HCT116 (cell line): ENCODE results near the gene HSPG2. TPM values are rescaled to one million over a fixed set of nuclear protein-coding genes. Genes with fewer than 3 reads are reported as not detected.

Experiments
- ATAC-seq: fragments of 200-7000 bp; cut with Tn5 transposase; 2 replicates; pipeline ENCODE4 v1.9.1; 2020; ENCODE audit warnings: mild to moderate bottlenecking, moderate library complexity
- BruUV-seq: library from RNA; stranded (reverse); fragments of 400-500 nt; replicated peaks from 2 replicates; lab custom pipeline; 2021; lab: Mats Ljungman, UMichigan
- CTCF ChIA-PET: fragments of 300-600 bp; sonication (Branson Sonifier 250); formaldehyde crosslinking; loops from one replicate; lab custom pipeline; 2021; ENCODE audit warnings: antibody characterized with exemption; lab: Charles Lee
- POLR2A ChIA-PET: fragments of 300-600, 350-600 bp; sonication (Branson Sonifier 250); formaldehyde crosslinking; loops from one replicate; lab custom pipeline; 2021; ENCODE audit warnings: antibody characterized with exemption; lab: Charles Lee
- RAD21 ChIA-PET, 2 experiments: fragments of 300-600 bp; sonication (Branson Sonifier 250); formaldehyde crosslinking; loops; one replicate each; lab custom pipeline; 2023; ENCODE audit warnings: low total read pairs in 2 of 2; ENCODE audit not compliant: uncharacterized antibody in 2 of 2, unreplicated experiment in 2 of 2, low non-redundant PET in 1 of 2; lab: Charles Lee
- DNase-seq: peaks from one replicate; pipeline ENCODE4 v3.0.0-alpha.2; 2010; ENCODE audit warnings: low read depth, low spot score
- H2AFZ ChIP-seq: fragments of 200-600 bp; shearing (Covaris generic), sonication (generic); 2 replicates; pipeline ENCODE4 v1.6.1; 2017; ENCODE audit warnings: low read depth, mixed run types, mixed read lengths, antibody characterized with exemption, low read length; ENCODE audit not compliant: poor library complexity, severe bottlenecking
- H3K27ac ChIP-seq: 2 replicates; pipeline ENCODE4 v1.5.1; 2012; ENCODE audit warnings: low read depth, low read length
- H3K27me3 ChIP-seq: fragments of 200-600 bp; sonication (generic); 2 replicates; pipeline ENCODE4 v1.6.1; 2016; ENCODE audit warnings: mixed run types, low read length, mixed read lengths; ENCODE audit not compliant: insufficient read depth
- H3K36me3 ChIP-seq, 2 experiments: fragments of 200-500 bp in 1 of 2; fragments of 200-600 bp in 1 of 2; sonication (Bioruptor generic) in 1 of 2; sonication (generic) in 1 of 2; 2 replicates each; pipeline versions ENCODE4 v1.5.1 to v1.6.1; 2014 to 2016; ENCODE audit warnings: low read length in 2 of 2, inconsistent platforms in 1 of 2, mixed read lengths in 1 of 2, mixed run types in 1 of 2; ENCODE audit not compliant: insufficient read depth in 2 of 2, control insufficient read depth in 1 of 2
- H3K4me1 ChIP-seq, 2 experiments: fragments of 200-600 bp in 1 of 2; sonication (generic) in 1 of 2; 2 replicates each; pipeline versions ENCODE4 v1.5.1 to v1.6.1; 2012 to 2017; ENCODE audit warnings: low read length in 2 of 2, inconsistent platforms in 1 of 2, mild to moderate bottlenecking in 1 of 2, mixed read lengths in 1 of 2, mixed run types in 1 of 2, moderate library complexity in 1 of 2; ENCODE audit not compliant: insufficient read depth in 2 of 2, control insufficient read depth in 1 of 2
- H3K4me2 ChIP-seq: fragments of 200-600 bp; sonication (generic); 2 replicates; pipeline ENCODE4 v1.6.1; 2017; ENCODE audit warnings: mixed run types, low read length, mixed read lengths
- H3K4me3 ChIP-seq, 2 experiments: fragments of 200-600 bp in 1 of 2; sonication (generic) in 1 of 2; replicated peaks in 1 of 2; 2 replicates each; pipeline ENCODE4 v1.5.1; 2011 to 2016; ENCODE audit warnings: low read length in 2 of 2, control low read depth in 1 of 2, low read depth in 1 of 2, mild to moderate bottlenecking in 1 of 2, mixed read lengths in 1 of 2, mixed run types in 1 of 2
- H3K79me2 ChIP-seq: fragments of 200-600 bp; sonication (generic); 2 replicates; pipeline ENCODE4 v1.6.1; 2017; ENCODE audit warnings: mild to moderate bottlenecking, mixed run types, low read length, moderate library complexity, mixed read lengths; ENCODE audit not compliant: insufficient read depth
- H3K9ac ChIP-seq: fragments of 200-600 bp; sonication (generic); 2 replicates; pipeline ENCODE4 v1.6.1; 2016; ENCODE audit warnings: low read length, mixed read lengths
- H3K9me2 ChIP-seq: fragments of 200-600 bp; sonication (generic), shearing (Covaris generic); 2 replicates; pipeline ENCODE4 v1.6.1; 2017; ENCODE audit warnings: mixed run types, mild to moderate bottlenecking, moderate library complexity; ENCODE audit not compliant: insufficient read depth
- H3K9me3 ChIP-seq, 2 experiments: fragments of 200-500 bp in 1 of 2; fragments of 200-600 bp in 1 of 2; sonication (Bioruptor generic) in 1 of 2; sonication (generic) in 1 of 2; 2 replicates each; pipeline ENCODE4 v1.6.1; 2014 to 2017; ENCODE audit warnings: low read length in 2 of 2, mixed read lengths in 2 of 2, inconsistent platforms in 1 of 2, low read depth in 1 of 2, mild to moderate bottlenecking in 1 of 2, mixed run types in 1 of 2, moderate library complexity in 1 of 2; ENCODE audit not compliant: control insufficient read depth in 1 of 2, insufficient read depth in 1 of 2
- H4K20me1 ChIP-seq: fragments of 200-600 bp; sonication (generic), shearing (Covaris generic); 2 replicates; pipeline ENCODE4 v1.6.1; 2017; ENCODE audit warnings: mixed run types, mild to moderate bottlenecking, moderate library complexity; ENCODE audit not compliant: insufficient read depth
- ATF3 ChIP-seq: IDR thresholded peaks from 2 replicates; pipeline ENCODE4 v1.6.1; 2012
- CEBPB ChIP-seq: IDR thresholded peaks from 2 replicates; pipeline ENCODE4 v1.6.1; 2012; ENCODE audit warnings: low read depth
- ELF1 ChIP-seq: IDR thresholded peaks from 2 replicates; pipeline ENCODE4 v1.6.1; 2012; ENCODE audit warnings: low read depth, borderline replicate concordance
- EZH2 ChIP-seq: fragments of 200-600 bp; sonication (generic); IDR thresholded peaks from 2 replicates; pipeline ENCODE4 v1.6.1; 2017; ENCODE audit warnings: antibody characterized with exemption, mixed run types
- EZH2phosphoT487 ChIP-seq: fragments of 200-600 bp; IDR thresholded peaks from 2 replicates; pipeline ENCODE4 v1.6.1; 2018; ENCODE audit warnings: antibody characterized with exemption, borderline replicate concordance
- MAX ChIP-seq: IDR thresholded peaks from 2 replicates; pipeline ENCODE4 v1.6.1; 2012
- POLR2A ChIP-seq: IDR thresholded peaks from 2 replicates; pipeline ENCODE4 v1.7.0; 2011; ENCODE audit warnings: borderline replicate concordance; ENCODE audit not compliant: insufficient read depth, insufficient read length; ENCODE audit errors: extremely low read depth
- POLR2AphosphoS5 ChIP-seq: IDR thresholded peaks from 2 replicates; pipeline ENCODE4 v1.6.1; 2011; ENCODE audit warnings: mild to moderate bottlenecking, low read depth, low read length, moderate library complexity
- RAD21 ChIP-seq: IDR thresholded peaks from 2 replicates; pipeline ENCODE4 v1.6.1; 2012; ENCODE audit warnings: low read depth, mild to moderate bottlenecking
- REST ChIP-seq: IDR thresholded peaks from 2 replicates; pipeline ENCODE4 v1.6.1; 2012; ENCODE audit warnings: low read depth
- TCF7L2 ChIP-seq: IDR thresholded peaks from 2 replicates; pipeline ENCODE4 v1.7.0; 2011; ENCODE audit warnings: borderline replicate concordance, inconsistent platforms; ENCODE audit not compliant: insufficient read depth, insufficient read length; ENCODE audit errors: extremely low read depth
- YY1 ChIP-seq: IDR thresholded peaks from 2 replicates; pipeline ENCODE4 v1.6.1; 2011; ENCODE audit warnings: low read length, low read depth, moderate library complexity, mild to moderate bottlenecking; ENCODE audit not compliant: insufficient replicate concordance; ENCODE audit errors: extremely low read depth
- ZBTB33 ChIP-seq: IDR thresholded peaks from 2 replicates; pipeline ENCODE4 v1.6.1; 2011; ENCODE audit warnings: mild to moderate bottlenecking, low read length, moderate library complexity; ENCODE audit not compliant: insufficient replicate concordance; ENCODE audit errors: extremely low read depth
- ZFX ChIP-seq: fragments of 450-650 bp; IDR thresholded peaks from 2 replicates; pipeline ENCODE4 v1.6.1; 2017
- intact Hi-C: fragments of 100-400 bp; cut with micrococcal nuclease; formaldehyde crosslinking; loops from 2 replicates; pipeline ENCODE4 v1.10.0; 2022
- total RNA-seq: library from RNA; stranded (reverse); gene quantifications from one replicate; pipeline ENCODE4 v1.2.1, GENCODE V29; 2021; ENCODE audit not compliant: unreplicated experiment

HSPG2 gene
- total RNA-seq, 1 experiment from 2014 or later: 55.7 TPM

- Histone ChIP-seq H3K4me3 (no peak overlapping the region), H3K79me2 (no peaks in the 10 kb centered on the region), H3K9ac (no peak overlapping the region), H3K9me3 (no peaks in the 10 kb centered on the region), H3K27me3 (no peaks in the 10 kb centered on the region), H3K27ac (no peak overlapping the region), H3K9me2 (no peaks in the 10 kb centered on the region), H4K20me1 (no peaks in the 10 kb centered on the region), H3K36me3 (peaks cover 0 to 3% of the 10 kb centered on the region in 2 experiments; a peak in 1 of 4 replicates), H2AFZ (no peak overlapping the region), H3K4me2 (no peak overlapping the region), H3K4me1 (no peaks in the 10 kb centered on the region)
- TF ChIP-seq EZH2phosphoT487 (no peak), ATF3 (no peak), EZH2 (no peak), POLR2A (no peak), REST (no peak), RAD21 (no peak), ZFX (no peak), MAX (no peak), ELF1 (no peak), TCF7L2 (no peak), ZBTB33 (no peak), YY1 (no peak), POLR2AphosphoS5 (no peak), CEBPB (no peak)
- intact Hi-C loops: no loop called here
- ChIA-PET POLR2A (no interaction called here), CTCF (no interaction called here), RAD21 (no interaction called here)
- ATAC-seq: no peak
- BruUV-seq: no TSS peak
- no peak for DNase-seq
Observed at GRCh38 chr1:21840981-21841380, 96.1 kb downstream of the HSPG2 start.
